Measurements from ENCODE around the gene HSDL2.

GRCh38 chr9:112331674-112331952 is 48.3 kb upstream of the HSDL2 start:
- TF ChIP-seq EP300 (IDR thresholded peaks at IDR 0.05; ENCODE audit: borderline replicate concordance in 1 of 2, low read depth in 1 of 2, low read length in 1 of 2): no peak
- TF ChIP-seq CTCF (IDR thresholded peaks at IDR 0.05): no peak
- TF ChIP-seq YY1 (IDR thresholded peaks at IDR 0.05; ENCODE audit: low read depth): no peak
- TF ChIP-seq REST (IDR thresholded peaks at IDR 0.05; ENCODE audit: low read depth, low read length): no peak
- TF ChIP-seq FOSL2 (IDR thresholded peaks at IDR 0.05; ENCODE audit: borderline replicate concordance, low read depth): no peak
- no peak for TF ChIP-seq RCOR1 (IDR thresholded peaks at IDR 0.05; ENCODE audit: low read length)
- TF ChIP-seq RFX5 (IDR thresholded peaks at IDR 0.05; ENCODE audit: low read length): no peak
- no peak for TF ChIP-seq MXI1 (IDR thresholded peaks at IDR 0.05; ENCODE audit: low read depth, low read length)
- no peak for TF ChIP-seq TAF1 (IDR thresholded peaks at IDR 0.05; ENCODE audit: borderline replicate concordance, low read depth, low read length)
- TF ChIP-seq GATA2 (CRISPR knock-in tag; IDR thresholded peaks at IDR 0.05): no peak
- TF ChIP-seq IRF3 (IDR thresholded peaks at IDR 0.05; ENCODE audit: low read depth, low read length): no peak
- TF ChIP-seq SMC3 (IDR thresholded peaks at IDR 0.05; ENCODE audit: low read depth, low read length): no peak
